HG02885 (cell line): ENCODE data around the gene CST2.
"Not testable (repeated sequence)": the region's sequence is repeated elsewhere in the genome, so short reads cannot be mapped to it uniquely, and the experiment has no call there.

ENCODE experiments used
- ATAC-seq: cut with Tn5 transposase; IDR thresholded peaks from one replicate; pipeline ENCODE4 v1.9.1; 2021; ENCODE audit warnings: mild to moderate bottlenecking; ENCODE audit not compliant: unreplicated experiment, poor library complexity

The CST2 gene

GRCh38 chr20:23811559-23811958 is 15.0 kb downstream of the CST2 start:
- not testable (repeated sequence) for ATAC-seq

- ATAC-seq = not testable (repeated sequence)
Measured at GRCh38 chr20:23810349-23810748, 16.2 kb downstream of the CST2 start.

DNA sequence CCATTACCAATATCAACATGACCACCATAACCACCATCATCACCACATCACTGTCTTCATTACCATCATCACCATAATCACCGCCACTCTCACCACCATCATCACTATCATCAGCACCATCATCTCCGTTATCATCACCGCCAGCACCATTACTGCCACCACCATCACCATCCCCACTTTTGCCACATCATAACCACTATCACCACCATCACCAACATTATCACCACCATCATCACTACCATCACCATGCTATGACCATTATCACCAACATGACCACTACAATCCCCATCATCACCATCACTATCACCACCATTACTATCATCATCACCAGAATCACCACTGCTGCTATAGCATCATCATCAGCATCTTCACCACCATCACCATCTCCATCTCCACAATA is 25.7 kb downstream of the CST2 start:
- no peak for ATAC-seq

GRCh38 chr20:23799216-23799847 is 27.2 kb downstream of the CST2 start:
- peak; percentile 90 for ATAC-seq

- ATAC-seq = no peak
Measured at GRCh38 chr20:23795526-23795925, 31.0 kb downstream of the CST2 start.

DNA sequence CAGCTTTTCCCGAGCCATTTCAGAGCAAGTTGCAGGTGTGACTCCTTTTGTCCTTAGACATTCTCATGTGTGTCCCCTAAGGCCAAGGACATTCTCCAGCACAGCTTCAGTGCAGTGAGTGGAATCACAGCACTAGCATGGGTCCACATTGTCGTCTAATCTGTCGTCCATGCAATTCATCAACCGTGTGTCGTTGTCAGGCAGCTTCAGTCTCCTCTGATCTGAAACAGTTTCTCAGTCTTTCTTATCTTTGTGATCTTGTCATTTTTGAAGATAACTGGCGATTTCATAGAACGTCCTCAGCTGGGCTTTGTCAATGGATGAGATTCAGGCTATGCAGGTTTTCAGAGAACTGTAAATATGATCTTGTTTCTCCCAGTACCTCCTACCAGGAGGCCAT is 31.7 kb downstream of the CST2 start:
- ATAC-seq = no peak

DNA sequence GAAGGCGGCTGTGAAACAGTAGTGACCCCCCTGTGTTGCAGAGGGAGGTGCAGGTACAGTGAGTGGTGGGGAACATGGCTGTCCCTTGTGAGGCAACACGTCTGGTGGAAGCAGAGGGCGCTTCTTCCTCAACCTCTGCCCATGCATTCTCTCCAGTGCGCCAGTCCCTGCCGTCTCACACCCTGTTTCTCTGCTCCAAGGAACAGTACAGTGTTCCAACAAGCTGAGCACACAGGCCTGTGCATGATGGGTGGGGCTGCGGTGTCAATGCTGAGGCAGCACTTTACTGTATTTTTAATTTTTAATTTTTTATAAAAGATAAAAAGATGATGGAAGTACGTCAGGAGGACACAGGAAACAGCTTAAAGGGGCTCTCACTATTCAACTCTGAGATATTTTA is 32.5 kb downstream of the CST2 start:
- ATAC-seq = no peak

- ATAC-seq = no peak
Measured at GRCh38 chr20:23783447-23783846, 43.1 kb downstream of the CST2 start.

DNA sequence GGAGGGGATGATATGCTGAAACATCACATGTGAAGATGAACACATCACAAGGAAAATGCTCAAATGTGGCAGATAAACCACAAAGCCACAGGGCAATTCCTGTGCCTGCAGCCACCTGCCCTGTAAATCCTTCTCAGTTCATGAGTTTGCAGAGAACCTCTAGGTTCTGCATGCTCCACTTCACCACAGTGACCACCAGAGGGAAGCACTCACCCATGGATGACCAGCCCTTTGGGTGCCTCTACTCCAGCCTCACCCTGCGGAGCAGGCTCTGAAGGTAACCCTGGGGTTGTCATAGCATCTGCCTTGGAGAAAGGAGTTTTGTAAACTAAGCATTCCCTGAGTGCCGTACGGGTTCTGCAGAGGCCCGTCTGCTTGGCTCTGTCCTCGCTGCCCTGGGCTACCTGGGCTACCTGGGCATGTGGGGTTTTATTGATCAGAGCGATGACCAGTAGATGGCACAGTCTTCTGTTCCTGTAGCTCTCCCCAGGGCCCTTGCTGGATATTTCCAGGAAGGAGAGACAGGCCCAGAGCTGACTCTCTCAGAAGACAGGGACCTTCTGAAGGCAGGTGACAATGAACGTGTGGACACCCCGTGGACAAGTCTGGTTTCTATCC is 44.1 kb downstream of the CST2 start:
- ATAC-seq = no peak

DNA sequence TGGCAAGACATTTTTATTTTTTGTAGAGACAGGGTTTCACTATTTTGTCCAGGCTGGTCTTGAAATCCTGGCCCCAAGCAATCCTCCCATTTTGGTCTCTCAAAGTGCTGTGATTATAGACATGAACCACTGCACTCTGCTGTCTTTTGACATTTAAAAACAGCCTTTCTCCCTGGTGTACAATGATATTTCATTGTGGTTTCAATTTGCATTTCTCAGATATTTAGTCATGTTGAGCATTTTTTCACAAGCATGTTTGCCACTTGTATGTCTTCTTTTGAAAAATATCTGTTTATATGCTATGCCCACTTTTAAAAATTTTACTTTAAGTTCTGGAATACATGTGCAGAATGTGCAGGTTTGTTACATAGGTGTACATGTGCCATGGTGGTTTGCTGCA is 47.9 kb downstream of the CST2 start:
- ATAC-seq = not testable (repeated sequence)

DNA sequence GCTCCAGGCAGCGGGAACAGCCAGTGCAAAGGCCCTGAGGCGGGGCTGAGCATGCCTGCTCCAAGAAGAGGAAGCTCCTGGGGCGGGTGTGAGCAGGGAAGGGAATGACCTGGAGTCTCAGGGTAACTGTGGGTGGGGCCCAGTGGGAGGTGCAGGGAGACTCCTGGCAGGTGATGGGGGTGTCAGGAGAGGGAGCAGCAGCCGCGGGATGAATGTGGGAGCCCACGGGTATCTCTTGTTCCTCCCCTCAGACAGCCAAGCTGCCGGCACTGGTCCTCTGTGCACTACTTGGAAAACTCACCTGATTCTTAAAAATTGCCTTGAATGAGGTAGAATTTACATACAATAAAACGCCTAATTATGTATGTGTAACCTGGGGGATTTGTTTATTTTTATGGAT is 49.1 kb downstream of the CST2 start:
- ATAC-seq = not testable (repeated sequence)

DNA sequence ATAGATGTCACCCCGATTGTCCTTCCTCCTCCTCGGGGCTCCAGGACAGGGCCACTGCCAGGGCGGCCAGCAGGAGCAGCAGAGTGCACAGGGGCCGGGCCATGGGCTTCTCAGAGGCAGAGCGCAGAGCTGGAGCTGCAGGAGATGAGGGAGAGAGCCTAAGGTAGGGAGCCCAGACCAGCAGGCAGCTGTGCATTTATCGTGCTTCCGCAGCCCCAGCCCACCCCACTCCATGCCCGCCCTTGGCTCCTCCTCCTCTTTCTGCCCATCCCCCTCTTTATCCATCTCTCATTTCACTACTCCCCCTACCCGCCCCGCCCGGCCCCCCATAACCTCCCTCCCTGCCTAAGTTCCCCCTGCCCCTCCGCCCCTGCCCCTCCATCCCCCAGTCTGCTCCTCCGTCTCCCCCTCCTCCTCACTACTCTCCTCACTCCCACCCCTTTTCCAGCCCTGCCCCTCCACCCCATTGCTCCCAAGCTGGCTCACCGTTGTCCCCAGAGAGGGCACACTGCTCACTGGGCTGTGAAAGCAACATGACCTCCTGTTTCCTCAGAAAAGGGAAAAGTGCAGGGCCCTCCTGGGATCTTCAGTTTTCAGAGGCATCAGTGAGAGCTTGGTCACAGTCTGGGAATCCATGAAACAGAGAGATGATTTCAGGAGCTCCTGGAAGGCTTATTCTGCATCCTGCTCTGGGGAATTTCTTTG is 50.3 kb downstream of the CST2 start:
- ATAC-seq = no peak

DNA sequence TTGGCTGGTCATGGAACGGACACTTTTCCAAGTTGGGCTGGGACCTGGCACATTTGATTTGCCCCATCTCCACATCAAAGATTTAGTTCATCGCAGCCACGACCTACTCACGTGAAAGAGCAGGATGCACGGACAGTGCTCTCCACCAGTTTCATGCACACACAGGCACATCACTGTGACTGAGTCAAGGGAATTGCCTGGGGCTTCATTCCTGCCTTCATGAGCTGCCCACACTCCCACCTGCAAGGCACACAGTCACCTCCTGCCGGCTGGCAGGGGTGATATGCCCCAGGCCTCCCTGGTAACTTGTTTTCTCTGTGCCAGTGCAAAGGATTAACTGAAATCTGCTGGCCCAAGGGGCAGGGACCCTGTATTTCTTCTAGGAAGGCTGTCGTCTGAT is 52.4 kb downstream of the CST2 start:
- no peak for ATAC-seq
